Fibroblast of the conjunctiva (primary cell): ENCODE data around the gene IRF8.

ENCODE experiments used
- DNase-seq: peaks from one replicate; pipeline ENCODE4 v3.0.0-alpha.2; 2010; ENCODE audit warnings: low read depth

Gene IRF8

DNA sequence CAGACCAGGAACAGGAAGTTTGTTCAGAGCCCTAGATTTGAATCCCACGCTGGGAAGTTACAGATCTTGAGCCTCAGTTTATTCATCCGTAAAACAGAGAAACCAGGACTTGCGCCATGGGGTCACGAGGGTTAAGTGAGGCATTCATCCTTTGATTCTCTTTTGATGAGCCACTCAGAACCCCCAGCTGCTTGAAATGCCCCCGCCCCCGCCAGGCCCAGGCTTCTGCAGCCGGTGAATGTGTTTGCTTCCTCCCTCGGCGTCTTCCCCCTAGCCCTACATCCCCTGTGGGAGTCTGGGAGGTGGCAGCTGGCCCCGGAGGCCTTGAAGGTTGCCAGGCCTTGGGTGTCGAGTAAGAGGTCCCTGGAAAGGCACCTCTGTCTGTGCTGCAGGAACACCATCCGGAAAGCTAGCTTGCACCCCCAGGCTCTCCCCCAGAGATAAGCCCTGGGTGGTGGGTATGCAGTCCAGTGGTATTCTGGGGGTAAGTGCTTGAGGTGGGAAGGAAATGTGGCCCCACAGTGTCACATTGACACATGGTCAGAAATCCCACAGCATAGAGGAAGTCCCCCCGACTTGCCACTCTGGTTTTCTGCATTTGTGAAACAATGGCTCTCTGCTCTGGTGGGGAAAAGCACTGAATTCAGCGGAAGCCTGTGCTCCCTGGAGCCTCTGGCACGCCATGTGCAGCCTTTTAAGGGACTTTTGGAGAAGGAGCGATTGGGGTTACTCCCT, 14.9 kb downstream of the IRF8 start:
- DNase-seq: no peak

DNA sequence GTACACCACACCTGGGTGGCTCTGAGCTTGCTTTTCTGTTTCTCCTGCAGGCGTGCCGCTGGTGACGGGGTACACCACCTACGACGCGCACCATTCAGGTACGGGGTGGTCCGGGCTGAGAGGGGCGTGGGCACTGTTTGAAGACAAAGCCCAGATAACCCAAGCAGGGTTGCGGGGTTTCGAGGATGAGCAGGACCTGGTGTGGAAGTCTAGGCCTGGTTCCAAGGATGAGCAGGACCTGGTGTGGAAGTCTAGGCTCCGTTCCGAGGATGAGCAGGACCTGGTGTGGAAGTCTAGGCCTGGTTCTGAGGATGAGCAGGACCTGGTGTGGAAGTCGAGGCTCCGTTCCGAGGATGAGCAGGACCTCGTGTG, 15.4 kb downstream of the IRF8 start:
- DNase-seq: no peak

DNA sequence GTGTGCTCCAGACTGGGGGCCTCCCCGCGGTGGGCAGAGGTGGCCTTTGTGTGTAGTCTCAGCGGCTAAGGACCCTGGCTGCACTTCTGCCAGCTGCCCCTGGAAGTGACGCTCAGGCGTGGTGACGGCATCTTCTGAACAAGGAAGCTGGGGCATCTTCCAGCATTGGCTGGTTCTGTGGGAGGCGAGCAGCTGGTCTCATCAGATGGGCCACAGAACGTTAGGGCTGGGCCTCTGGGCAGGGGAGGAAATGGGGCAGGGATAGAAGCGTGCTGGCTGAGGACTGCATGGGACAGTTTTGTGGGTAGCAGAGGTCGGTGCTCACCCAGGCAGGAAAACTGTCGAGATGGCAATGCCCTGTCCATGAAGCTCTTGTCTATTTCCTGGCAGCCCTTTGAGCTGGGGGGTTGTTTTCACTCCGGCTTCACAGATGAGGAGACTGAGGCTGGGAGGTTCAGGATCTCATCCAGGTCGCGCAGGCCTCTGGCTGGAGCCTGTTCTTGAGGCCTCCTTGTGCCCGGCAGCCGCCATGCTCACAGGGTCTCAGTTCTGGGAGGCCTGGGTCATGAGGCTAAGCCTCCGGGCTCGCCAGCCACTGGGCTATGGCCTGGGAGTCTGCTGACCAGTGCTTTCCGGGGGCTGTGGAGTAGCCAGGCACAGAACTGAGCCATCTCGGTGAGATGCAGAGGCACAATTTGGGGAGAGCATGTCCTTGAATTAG, 16.3 kb downstream of the IRF8 start:
- no peak for DNase-seq

DNA sequence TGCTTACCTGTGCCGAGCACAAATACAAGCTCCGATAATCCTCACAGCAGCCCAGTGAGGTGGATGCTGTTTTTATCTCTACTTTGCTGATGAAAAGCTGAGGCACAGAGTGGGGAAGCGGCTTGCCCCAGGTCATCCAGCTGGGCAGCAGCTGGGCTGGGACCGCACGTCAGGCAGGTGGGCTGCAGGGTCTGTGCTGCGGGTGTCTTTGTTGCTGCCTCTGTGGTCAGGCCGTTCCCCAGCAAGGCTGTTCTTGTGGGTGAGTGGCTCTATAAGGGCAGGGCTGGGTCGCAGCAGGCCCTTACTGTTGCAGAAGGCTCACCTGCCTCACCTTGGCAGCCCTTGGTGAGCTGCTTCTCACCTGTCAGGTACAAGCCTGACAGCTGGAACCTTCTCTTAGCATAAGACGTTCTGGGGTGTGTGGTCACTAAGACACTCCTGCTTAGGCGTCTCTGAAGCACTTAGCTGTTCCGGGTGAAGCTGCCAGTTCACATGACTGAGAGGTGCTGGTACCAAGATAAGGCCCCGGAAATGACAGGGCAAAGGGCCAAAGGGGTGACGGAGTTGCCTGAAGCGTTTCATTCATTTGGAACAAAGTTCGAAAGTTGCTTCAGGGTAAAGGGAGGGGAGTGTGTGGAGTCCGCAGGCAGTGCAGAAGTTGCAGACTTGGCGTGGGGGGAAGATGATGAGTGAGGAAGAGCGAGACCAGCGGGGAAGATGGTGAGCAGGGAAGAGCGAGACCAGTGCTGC, 17.4 kb downstream of the IRF8 start:
- DNase-seq: no peak

DNA sequence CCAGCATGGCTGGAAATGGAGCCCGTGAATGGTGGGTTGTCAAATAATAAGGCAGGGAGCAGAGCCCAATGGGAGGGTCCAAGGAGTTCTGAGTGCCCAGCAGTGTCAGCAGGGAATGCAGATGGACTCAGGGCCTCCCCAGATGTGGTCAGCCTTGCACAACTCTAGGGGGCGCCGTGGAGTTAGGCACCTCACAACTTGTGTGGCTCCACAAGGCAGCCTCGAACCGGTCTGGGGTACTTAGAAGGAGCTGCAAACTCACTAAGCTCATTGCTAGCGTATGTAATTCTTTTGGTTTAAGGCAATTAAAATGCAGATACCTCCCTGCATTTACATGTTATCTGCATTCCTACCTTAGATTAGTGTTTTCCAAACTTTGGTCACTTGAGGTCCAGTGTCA, 18.1 kb downstream of the IRF8 start:
- DNase-seq: no peak

DNA sequence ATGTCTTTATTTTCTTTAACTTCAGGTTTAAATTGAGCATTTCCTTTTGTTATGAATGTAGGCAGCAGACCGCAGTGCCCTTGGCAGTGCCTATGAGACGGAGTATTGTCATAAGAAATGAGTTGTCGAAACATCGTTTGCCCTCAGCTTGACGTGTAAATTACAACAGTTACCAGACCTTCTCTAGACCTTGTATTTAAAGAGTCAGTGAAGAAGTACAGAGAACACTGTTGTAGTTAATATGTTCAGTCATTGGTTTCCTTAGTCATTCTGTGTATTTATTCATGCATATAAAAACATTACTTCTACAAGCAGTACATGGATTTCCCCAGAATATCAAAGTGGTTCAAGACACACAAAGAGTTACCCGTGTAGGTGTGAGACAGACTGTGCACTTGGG, 19.0 kb downstream of the IRF8 start:
- no peak for DNase-seq

DNA sequence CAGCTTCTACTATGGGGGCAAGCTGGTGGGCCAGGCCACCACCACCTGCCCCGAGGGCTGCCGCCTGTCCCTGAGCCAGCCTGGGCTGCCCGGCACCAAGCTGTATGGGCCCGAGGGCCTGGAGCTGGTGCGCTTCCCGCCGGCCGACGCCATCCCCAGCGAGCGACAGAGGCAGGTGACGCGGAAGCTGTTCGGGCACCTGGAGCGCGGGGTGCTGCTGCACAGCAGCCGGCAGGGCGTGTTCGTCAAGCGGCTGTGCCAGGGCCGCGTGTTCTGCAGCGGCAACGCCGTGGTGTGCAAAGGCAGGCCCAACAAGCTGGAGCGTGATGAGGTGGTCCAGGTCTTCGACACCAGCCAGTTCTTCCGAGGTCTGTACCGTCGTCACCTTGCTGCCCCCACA, 19.5 kb downstream of the IRF8 start:
- DNase-seq: no peak

DNA sequence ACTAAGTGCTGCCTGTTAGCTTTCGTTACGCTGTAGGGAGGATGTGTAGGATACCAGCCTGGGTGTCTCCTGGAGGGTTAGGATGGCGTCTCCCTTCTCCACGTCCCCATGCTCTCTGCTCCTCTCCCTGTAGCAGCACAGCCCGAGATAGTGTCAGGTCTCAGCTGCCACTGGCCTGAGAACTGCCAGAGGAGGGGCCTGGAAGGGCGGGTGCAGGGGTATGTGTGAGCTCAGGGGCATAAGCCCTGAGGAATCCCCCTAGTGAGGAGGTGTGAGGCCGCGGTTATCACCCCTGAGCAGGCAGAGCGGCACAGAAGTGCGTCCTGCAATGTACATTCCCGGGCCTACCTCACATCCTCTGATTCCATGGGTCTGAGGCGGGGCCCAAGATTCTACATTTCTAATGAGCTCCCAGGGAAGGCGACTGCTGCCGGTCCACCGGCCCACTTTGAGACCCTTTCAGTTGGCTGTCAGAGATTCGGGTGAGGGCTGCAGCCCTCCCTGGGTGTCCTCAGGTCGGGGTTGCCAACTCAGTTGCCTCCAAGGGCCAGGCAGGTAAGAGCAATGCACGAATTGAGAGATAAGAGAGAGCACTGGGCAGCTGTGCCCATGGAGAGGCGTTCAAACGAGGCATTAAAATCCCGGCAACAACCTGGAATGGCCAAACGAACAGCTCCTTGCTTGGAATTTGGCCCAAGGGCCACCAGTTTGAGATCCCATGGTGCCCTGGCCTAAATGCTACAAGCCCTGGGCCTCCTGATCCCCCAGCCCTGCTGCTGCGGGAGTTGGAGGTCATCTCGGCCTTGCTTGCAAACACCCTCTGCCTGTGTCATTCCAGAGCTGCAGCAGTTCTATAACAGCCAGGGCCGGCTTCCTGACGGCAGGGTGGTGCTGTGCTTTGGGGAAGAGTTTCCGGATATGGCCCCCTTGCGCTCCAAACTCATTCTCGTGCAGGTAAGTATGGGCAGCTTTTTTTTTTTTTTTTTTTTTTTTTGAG, 20.6 kb downstream of the IRF8 start:
- DNase-seq: no peak

DNA sequence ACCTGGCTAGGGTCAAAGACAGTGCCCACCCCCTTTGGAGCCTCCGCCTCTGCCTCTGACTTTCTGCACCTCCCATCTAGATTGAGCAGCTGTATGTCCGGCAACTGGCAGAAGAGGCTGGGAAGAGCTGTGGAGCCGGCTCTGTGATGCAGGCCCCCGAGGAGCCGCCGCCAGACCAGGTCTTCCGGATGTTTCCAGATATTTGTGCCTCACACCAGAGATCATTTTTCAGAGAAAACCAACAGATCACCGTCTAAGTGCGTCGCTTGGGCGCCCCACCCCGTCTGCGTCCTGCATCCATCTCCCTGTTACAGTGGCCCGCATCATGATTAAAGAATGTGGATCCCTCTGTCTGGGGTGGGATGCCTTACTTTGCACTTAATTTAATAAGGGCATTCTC, 22.1 kb downstream of the IRF8 start:
- no peak for DNase-seq

DNA sequence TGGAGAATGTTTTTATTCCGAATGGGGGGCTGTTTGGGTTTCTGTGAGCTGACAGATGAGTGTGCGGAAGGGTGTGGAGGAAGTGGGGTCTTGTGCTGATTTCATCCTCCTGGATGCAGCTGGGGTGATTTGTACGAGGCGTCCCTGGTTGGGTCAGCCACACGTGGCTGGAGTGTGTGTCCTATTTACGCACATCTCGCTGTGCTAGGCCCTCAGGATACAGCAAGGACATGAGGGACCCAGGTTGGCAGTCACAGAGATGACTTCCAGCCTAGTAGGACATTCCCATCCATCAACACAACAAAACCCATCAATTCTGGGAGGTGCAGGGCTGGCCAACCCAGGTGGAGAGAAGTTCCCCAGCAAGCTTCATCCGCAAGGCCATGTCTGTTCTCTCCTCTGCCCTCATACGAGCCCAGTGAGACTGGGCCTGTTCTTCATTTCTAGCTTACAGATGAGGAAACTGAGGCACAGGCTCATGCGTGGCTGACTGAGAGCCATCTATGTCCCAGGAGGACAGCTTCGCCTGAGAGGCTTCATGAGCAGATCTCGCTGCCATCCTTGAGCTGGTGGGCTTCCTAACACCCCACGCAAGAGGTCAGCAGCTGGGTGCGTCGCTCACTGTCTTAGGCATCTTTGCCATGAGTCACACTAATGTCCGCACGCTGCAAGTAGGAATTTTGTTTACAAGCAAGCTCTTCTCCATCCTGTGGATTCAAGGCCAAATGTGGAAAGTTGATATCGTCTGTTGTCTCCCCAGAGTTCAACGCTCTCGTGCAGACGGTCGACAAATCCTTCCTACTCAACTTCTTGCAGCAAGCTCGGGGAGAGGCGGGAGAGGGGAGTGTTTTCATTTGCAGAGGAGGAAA, 24.4 kb downstream of the IRF8 start:
- peak; percentile 9 for DNase-seq

DNA sequence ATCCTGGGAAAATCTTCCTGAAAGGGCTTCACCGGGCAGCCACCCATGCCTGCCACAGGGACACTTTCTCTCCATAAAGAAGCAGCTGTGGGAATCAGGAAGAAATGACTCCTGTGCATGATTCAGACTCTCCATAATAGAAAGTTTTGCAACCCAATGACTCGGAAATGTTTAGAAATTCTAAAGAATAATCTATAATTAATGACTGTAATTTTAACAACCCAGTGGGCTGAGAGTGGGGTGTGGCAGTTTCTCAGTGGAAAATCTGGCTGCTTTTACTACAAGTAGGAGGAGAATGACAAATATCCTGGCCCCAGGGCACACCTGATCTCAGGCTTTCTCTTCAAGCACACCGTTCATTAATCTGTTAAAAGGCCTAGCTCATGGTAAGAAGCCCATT, 25.7 kb downstream of the IRF8 start:
- DNase-seq: no peak

DNA sequence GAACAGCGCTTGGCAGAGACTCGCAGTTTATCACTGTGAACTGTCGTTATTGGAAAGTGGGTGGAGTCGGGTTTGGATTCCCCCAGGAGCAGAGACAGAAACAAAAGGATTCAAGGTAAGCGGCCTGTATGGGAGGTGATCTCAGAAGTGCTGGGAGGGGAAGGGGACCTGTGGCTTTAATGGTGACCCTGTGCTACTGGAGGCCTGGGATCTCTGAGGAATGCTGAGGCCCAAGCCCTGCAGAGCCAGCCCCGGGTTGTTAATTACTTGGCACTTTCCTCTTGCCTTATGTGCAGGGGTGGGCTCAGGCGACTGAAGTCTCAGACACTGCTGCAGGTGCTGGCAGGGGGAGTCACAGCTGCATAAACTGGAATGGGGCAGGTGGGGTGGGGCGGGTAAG, 27.4 kb downstream of the IRF8 start:
- no peak for DNase-seq

DNA sequence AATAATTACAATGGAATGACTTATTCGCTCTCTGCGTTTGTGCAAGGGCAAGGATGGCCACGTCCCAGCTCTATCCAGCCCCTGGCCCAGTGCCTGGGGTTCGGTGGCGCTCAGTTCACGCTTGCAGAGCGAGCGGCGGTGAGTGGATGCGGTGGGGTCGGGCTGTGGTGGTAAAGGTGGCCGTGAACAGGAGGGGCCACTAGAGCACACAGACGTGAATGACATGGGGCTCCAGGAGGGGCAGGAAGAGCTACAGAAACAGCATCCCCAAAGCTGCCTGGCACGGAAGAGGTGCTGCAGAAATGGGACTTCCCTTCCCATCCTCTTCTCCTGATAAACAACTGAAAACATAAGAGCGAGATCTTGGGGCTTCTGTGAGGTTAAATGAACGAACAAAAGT, 28.4 kb downstream of the IRF8 start:
- DNase-seq: no peak

DNA sequence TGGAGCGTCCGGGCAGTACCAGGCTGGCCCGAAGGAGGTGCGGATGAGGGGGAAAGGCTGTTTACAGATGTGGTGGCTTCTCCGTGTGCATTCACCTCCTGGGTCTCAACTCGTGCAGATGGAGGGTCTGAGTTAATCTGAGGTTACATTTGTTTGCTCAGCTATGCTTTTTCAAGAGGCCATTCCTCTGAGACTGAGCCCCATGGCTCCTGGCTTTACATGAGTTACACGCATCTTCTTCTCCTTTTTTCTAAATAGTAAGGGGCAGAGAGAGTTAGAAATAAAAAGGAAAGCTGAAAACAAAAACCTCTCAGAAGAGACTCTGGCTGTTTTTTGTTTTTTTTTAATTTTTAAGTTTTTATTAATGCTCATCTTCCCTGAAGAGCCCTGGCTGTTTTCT, 29.0 kb downstream of the IRF8 start:
- no peak for DNase-seq

DNA sequence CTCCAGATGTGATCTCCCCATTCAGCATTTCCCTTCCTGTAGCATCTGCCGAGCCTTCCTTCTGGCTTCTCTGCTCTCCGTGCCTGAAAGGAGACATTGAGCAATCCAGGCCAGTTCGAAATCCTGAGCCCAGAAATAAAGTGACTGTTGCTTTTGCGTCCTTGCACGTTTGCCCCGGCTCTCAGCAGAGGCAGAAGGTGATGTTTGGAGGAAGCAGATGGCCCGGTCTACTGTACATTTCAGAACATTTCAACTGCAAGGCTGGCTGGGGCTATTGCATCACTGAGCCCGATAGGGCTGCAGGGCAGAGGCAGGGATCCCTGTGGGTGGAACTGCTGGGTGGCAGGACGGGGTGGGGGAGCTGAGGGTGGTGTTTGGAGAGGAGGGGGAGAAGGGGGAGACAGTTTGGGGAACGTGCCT, 29.4 kb downstream of the IRF8 start:
- DNase-seq: peak; percentile 6

DNA sequence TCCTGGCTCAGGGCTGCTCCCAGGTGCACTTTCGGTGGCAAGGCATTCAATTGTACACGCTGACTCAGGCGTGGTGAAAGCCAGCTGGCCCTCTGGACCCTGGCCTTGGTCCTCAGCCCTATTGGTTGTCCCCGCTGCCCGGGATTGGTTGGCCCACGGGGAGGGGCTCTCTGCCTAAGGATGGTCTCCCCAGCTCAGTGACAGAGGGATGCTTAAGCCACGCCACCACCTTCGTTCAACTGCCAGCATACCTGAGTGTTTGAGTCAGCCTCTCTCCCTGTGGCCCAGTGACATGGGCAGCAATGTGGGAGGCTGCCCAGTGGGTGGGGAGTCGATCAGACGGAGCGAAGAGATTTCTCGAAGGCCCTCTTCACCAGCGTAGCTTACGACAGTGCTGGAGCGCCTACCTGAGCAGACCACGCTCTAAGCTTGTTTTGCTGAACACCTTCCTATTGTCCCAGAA, 30.3 kb downstream of the IRF8 start:
- no peak for DNase-seq

DNA sequence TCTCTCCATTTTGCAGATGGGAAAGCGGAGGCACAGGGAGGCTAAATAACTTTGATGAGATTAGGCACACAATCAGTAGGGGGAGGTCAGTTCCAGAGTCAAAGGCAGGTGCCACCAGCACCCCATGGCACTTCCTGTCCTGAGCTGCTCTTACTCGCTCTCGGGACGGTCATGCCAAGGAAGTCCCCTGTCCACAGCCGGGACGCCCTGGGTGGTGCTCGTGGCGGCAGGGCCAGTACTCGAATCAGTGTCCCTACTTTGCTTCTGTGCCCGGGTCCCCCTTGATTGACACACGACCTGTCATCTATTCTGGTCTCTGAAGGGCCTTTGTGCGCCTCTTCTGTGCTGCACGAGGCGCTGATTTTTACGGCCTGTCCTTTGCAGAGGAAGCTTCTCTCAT, 31.3 kb downstream of the IRF8 start:
- DNase-seq: no peak

DNA sequence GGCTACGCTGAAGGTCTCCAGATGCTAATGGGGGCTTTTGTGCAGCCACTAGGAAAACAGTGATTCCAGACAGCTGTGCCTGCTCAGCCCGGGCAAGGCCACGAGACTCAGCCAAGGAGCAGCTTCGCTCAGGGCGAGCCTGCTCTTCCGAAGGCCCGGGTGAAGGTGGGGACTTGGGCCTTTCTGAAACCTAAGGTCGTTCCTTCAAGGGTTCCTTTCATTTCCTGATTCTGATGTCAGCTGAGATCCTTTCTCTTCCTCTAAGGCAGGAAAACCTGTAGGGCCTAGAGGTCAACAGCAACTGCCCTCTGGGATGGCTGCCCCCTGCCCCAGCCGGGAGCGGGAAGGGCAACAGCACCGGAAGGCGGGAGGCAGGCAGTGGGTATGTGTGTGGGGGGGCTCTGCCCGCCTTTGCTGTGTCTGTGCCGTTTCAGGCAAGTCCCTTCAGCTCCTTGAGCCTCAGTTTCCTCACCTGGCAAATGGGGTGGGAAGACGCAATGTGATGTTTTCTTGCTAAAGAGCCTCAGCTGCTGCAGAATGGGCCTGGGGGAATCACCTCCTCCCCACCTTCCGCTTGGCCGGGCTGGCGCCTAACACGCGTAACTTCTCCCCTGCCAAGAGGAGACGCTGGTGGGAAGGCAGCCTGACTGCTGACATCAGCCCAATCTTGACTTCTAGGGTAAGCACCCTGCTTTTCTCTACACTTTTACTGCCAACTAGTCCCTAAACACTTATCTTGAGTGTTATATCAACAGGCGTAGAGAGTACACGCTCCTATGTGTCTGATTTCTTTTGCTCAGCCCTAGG, 32.8 kb downstream of the IRF8 start:
- DNase-seq: no peak

DNA sequence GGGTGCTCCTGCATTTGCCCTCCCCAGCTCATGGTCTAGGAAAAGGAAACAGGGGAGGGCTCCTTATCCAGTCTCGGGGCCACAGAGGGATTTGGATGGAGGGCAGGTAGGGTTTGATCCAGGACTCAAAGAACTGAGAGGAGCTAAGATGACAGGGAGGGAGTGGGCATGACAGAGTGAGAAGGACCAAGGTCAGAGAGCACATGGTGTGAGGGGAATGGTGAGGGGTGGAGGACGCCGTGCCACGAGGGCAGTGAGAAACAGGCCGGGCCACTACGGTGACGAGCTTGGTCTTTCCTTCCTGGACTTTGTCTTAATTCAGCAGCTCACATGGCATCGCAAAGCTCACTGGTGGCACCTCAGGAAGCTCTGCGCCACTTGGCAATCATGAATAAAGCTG, 35.2 kb downstream of the IRF8 start:
- no peak for DNase-seq

DNA sequence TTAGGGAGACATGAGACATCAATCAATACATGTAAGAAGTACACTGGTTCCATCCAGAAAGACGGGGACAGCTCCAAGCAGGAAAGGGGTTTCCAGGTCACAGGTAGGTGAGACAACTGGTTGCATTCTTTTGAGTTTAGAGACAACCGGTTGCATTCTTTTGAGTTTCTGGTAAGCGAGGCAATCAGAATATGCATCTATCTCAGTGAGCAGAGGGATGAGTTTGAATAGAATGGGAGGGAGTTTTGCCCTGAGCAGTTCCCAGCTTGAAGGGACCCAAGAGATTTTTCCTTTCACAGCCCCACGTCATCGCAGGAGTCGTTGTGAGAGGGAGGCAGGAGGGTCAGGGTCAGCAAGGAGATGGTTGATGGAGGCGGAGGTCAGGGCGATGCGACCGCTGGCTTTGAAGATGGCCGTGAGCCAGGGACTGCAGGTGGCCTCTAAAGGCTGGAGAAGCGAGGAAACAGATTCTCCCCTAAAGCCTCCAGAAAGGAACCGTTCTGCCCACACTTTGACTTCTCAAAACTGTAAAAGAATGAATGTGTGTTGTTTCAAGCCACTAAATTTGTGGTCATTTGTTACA, 36.5 kb downstream of the IRF8 start:
- no peak for DNase-seq
